Measurements from ENCODE around the gene RCAN1. TPM values are rescaled to one million over a fixed set of nuclear protein-coding genes. Genes with fewer than 3 reads are reported as not detected.

Gene RCAN1
- polyA plus RNA-seq, 2 of the 4 experiments (the other 2 are of a cell fraction), result 10.2 to 11.9 TPM

DNA sequence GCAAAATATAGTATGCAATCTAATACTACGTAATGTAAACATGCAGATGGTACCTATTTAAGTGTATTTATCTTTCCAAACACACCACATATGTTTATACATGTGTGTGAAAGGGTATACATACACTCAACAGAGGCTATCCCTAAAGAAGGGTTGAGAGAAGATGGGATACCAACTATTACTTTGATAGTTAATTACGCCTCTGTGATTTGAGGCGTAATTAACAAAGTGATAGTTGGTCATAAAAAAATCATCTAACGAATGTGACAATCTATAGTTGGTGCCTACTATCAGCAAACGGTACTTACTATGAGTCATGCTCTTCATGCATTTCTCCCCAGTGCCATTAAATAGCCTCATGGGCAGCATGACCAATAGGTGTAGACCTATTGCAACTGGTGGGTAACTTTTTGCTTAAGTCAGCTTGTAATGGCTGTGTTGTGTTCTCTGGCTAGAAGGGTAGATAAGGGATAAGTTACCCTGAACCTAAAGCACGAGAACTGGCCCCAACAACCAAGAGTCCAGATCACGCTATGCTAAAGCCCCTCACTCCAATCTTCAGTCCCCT is 15.3 kb downstream of the RCAN1 start:
- H3K4me1 ChIP-seq, result peaks cover 8% of the 10 kb centered on the region; the same call in 1 of the 3 replicates
- no peak for DNase-seq (ENCODE audit: low read depth in 1 of 2, low spot score in 1 of 2)
- H3K4me2 ChIP-seq, result no peak overlapping the region
- WGBS (ENCODE audit: missing lambda C conversion rate), result 80% methylated on average over 7 of the region's 7 CpGs
- H3K27ac ChIP-seq, result no peak overlapping the region
- H3K4me3 ChIP-seq, result no peak overlapping the region
- POLR2A ChIA-PET, result no interaction called here
- H3K9me3 ChIP-seq, result no peaks in the 10 kb centered on the region
- CTCF ChIA-PET, result no interaction called here
- no peak for ATAC-seq
- FAIRE-seq, result no peak
- TF ChIP-seq JUNB (IDR thresholded peaks at IDR 0.05) (no peak), ZSCAN20 (CRISPR knock-in tag; IDR thresholded peaks at IDR 0.05) (no peak), CBX8 (IDR thresholded peaks at IDR 0.05) (no peak), NPAS2 (CRISPR knock-in tag; IDR thresholded peaks at IDR 0.05; ENCODE audit: borderline replicate concordance) (no peak), MAFK (IDR thresholded peaks at IDR 0.05; ENCODE audit: partially characterized antibody) (no peak)
- TF ChIP-seq, protein P1, sequence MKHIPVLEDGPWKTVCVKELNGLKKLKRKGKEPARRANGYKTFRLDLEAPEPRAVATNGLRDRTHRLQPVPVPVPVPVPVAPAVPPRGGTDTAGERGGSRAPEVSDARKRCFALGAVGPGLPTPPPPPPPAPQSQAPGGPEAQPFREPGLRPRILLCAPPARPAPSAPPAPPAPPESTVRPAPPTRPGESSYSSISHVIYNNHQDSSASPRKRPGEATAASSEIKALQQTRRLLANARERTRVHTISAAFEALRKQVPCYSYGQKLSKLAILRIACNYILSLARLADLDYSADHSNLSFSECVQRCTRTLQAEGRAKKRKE (CRISPR knock-in tag; IDR thresholded peaks at IDR 0.05; ENCODE audit: low read depth), result no peak
- TF ChIP-seq, protein P2, sequence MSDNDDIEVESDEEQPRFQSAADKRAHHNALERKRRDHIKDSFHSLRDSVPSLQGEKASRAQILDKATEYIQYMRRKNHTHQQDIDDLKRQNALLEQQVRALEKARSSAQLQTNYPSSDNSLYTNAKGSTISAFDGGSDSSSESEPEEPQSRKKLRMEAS (IDR thresholded peaks at IDR 0.05), result no peak
- TF ChIP-seq, protein P3, sequence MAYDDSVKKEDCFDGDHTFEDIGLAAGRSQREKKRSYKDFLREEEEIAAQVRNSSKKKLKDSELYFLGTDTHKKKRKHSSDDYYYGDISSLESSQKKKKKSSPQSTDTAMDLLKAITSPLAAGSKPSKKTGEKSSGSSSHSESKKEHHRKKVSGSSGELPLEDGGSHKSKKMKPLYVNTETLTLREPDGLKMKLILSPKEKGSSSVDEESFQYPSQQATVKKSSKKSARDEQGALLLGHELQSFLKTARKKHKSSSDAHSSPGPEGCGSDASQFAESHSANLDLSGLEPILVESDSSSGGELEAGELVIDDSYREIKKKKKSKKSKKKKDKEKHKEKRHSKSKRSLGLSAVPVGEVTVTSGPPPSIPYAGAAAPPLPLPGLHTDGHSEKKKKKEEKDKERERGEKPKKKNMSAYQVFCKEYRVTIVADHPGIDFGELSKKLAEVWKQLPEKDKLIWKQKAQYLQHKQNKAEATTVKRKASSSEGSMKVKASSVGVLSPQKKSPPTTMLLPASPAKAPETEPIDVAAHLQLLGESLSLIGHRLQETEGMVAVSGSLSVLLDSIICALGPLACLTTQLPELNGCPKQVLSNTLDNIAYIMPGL (CRISPR knock-in tag; IDR thresholded peaks at IDR 0.05; ENCODE audit: borderline replicate concordance), result no peak

DNA sequence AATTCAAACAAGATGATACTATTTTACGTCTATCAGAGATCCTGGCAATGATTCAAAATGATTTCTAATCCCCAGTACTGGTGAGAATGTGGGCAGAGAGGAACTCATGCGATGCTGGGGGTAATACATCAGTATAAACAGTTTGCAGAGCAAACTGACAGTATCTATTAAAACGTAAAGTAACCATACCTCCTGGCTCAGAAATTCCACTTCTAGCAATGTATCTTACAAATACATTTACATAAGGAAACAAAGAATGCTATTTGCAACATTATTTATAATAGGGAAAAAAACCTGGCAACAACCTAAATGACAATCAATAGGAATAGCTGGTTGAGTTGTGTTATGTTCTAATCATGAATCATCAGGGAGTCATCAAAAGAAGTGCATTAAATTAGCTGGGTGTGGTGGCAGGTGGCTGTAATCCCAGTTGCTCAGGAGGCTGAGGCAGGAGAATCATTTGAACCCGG is 15.9 kb downstream of the RCAN1 start:
- DNase-seq (ENCODE audit: low read depth in 1 of 2, low spot score in 1 of 2) (no peak), ATAC-seq (no peak), FAIRE-seq (no peak)
- H3K27ac ChIP-seq, result no peak overlapping the region
- H3K4me1 ChIP-seq, result peaks cover 8% of the 10 kb centered on the region; the same call in 1 of the 3 replicates
- no peak overlapping the region for H3K4me3 ChIP-seq
- no peak overlapping the region for H3K4me2 ChIP-seq
- no peak for TF ChIP-seq NPAS2 (CRISPR knock-in tag; IDR thresholded peaks at IDR 0.05; ENCODE audit: borderline replicate concordance)
- CTCF ChIA-PET, result no interaction called here
- WGBS (ENCODE audit: missing lambda C conversion rate), result 39% methylated on average over 4 of the region's 4 CpGs
- no peaks in the 10 kb centered on the region for H3K9me3 ChIP-seq
- POLR2A ChIA-PET, result no interaction called here

DNA sequence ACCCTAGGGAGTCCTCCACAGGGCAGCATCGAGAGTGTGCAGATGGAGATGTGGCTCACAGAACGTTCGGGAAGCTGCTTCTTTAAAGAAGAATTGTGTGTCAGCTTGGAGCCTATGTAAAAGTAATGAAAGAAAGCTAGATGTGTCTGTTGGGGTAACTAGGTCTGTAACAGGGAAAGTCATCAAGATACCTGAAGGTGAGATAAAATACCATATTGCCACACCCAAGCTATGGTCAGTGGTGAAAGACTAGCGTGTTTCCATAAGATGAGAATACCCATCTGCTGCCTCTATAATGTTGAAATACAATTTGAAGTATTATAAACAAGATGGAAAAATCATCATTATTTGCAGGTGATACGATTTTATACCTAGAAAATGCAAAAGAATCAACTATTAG is 17.5 kb downstream of the RCAN1 start:
- H3K4me3 ChIP-seq, result no peak overlapping the region
- no peak for FAIRE-seq
- CTCF ChIA-PET, result interaction anchor here (0.6 kb wide), 1 partner anchor 23 kb away, joined by 3 read pairs; no protein-coding TSS in a partner anchor
- peaks cover 8% of the 10 kb centered on the region; the same call in 1 of the 3 replicates for H3K4me1 ChIP-seq
- no peak overlapping the region for H3K4me2 ChIP-seq
- DNase-seq (ENCODE audit: low read depth in 1 of 2, low spot score in 1 of 2), result no peak
- H3K9me3 ChIP-seq, result no peaks in the 10 kb centered on the region
- no peak for TF ChIP-seq ZSCAN20 (CRISPR knock-in tag; IDR thresholded peaks at IDR 0.05)
- no peak for TF ChIP-seq CHD4 (IDR thresholded peaks at IDR 0.05; ENCODE audit: borderline replicate concordance)
- TF ChIP-seq, protein P4, sequence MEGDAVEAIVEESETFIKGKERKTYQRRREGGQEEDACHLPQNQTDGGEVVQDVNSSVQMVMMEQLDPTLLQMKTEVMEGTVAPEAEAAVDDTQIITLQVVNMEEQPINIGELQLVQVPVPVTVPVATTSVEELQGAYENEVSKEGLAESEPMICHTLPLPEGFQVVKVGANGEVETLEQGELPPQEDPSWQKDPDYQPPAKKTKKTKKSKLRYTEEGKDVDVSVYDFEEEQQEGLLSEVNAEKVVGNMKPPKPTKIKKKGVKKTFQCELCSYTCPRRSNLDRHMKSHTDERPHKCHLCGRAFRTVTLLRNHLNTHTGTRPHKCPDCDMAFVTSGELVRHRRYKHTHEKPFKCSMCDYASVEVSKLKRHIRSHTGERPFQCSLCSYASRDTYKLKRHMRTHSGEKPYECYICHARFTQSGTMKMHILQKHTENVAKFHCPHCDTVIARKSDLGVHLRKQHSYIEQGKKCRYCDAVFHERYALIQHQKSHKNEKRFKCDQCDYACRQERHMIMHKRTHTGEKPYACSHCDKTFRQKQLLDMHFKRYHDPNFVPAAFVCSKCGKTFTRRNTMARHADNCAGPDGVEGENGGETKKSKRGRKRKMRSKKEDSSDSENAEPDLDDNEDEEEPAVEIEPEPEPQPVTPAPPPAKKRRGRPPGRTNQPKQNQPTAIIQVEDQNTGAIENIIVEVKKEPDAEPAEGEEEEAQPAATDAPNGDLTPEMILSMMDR (IDR thresholded peaks at IDR 0.05), result no peak
- TF ChIP-seq KDM1A (IDR thresholded peaks at IDR 0.05; ENCODE audit: low read depth), result no peak
- TF ChIP-seq POLR2AphosphoS2 (conservative IDR thresholded peaks at IDR 0.05; ENCODE audit: low read length), result no peak
- TF ChIP-seq CHD2 (IDR thresholded peaks at IDR 0.05; ENCODE audit: low read length, partially characterized antibody), result no peak
- TF ChIP-seq EHMT2 (IDR thresholded peaks at IDR 0.05; ENCODE audit: low read depth), result no peak
- no peak for TF ChIP-seq FOSB (CRISPR knock-in tag; IDR thresholded peaks at IDR 0.05)
- no peak for TF ChIP-seq RFX5 (IDR thresholded peaks at IDR 0.05)
- TF ChIP-seq RNF2 (IDR thresholded peaks at IDR 0.05; ENCODE audit: borderline replicate concordance, low read depth), result no peak
- TF ChIP-seq FOSL2 (IDR thresholded peaks at IDR 0.05), result no peak
- TF ChIP-seq FOSL2 (CRISPR knock-in tag; IDR thresholded peaks at IDR 0.05), result no peak
- ATAC-seq, result no peak
- POLR2A ChIA-PET, result no interaction called here
- 80% methylated on average over 5 of the region's 5 CpGs for WGBS (ENCODE audit: missing lambda C conversion rate)
- no peak overlapping the region for H3K27ac ChIP-seq
